HG03457 (cell line): ENCODE results near the gene LRP1B.

ENCODE experiments used
- ATAC-seq: cut with Tn5 transposase; IDR thresholded peaks from one replicate; pipeline ENCODE4 v1.9.1; 2021; ENCODE audit warnings: moderate number of reproducible peaks; ENCODE audit not compliant: unreplicated experiment

Gene LRP1B

DNA sequence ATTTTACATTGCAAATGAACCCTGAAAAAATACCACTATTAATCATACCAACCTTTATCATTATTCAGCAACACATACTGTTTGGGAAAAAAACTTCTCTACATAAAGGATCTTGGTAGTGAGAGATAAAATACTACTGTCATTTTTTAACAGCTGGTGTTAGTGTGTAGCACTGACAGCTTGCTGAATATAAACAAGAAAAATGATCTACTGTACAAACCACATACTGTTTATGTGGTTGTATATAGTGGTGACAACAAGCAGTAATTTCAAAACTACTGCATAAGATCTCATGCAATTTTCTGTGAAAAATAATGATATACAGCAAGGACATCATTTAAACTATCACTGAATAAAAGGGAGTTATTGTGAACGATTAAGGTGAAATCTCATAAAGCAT lies 601.2 kb downstream of the LRP1B start:
- no peak for ATAC-seq

DNA sequence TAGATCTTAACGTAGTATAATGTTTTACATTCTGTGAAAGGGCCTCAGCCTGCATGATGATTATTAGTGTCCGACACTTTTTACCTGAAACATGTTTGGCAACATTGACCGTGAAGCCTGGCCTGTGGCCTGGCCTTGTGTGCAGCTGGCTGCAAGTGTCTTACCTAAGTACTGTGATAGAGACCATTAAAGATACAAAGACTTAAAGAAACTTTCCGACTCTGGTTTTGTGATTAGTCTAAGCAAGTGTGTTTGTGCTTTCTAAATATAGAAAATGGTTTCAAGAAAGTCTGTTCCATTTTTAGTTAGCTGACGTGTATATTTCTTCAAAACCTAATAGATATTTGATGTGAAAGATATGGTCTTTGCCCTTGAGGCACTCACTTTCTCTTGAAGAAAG lies 601.8 kb downstream of the LRP1B start:
- ATAC-seq = no peak

GRCh38 chr2:141526760-141527159 lies 604.1 kb downstream of the LRP1B start:
- ATAC-seq = no peak

GRCh38 chr2:141524777-141525176 lies 606.0 kb downstream of the LRP1B start:
- no peak for ATAC-seq

DNA sequence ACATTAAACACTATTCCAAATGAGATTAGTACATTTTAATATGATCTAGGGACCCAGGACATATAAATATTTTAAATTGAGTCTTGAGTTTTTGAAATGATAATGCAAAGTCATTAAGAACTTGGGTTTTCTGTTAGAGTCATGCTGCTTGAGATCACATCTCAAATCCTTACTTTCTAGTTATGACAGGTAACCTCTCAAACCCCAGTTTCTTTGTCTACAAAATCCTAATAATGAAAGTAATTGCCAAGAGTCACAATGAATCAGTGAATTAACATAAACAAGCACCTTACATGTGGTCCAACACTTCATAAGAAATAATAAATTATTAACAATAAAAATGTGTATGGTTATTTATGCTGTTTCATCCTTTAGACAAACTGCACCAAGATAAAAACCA lies 607.6 kb downstream of the LRP1B start:
- no peak for ATAC-seq

GRCh38 chr2:141522702-141523101 lies 608.1 kb downstream of the LRP1B start:
- ATAC-seq = no peak

GRCh38 chr2:141522048-141522447 lies 608.8 kb downstream of the LRP1B start:
- ATAC-seq = no peak

DNA sequence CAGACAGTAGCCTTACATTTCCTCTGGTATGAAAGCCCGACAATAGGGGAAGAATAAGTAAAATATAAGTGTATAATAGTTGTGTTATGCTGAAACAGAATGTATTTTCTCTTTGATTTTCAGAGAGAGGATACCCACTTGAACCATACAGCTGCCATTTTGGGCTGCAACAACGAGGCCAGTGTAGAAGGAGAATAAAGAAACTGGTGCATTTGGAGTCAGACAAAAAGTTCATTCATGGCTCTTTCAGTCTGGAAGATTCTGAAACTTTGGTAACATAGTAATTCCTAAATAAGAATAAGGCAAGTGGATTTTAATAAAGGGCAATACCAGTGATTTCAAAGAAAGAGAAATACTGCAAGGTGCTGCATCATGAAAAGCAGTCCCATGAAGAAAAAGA lies 610.9 kb downstream of the LRP1B start:
- no peak for ATAC-seq

DNA sequence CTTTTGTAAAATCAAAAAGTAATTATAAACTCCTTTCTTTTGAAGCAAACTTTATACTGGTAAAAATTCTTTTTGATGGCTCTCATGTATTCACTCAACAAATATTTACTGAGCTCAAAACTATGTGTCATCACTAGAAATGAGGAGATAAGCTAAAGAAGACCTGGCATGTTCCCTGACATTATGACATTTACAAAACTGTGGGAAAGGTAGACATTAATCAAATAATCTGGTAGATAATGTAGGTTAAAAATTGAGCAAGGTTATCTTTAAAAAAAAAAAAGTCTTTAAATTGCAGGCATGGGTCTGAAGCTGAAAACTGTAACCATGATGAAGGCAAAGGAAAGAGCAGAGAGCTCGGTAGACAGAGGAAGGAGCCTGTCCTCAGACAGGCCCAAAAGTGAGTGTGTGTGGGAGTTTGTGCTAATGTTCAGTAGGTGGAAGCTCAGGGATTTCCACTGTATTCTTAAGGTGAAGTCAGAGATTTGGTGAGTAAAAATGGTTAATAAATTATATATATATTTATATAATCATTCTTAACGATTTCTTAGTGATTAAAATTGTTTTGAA lies 612.9 kb downstream of the LRP1B start:
- no peak for ATAC-seq

GRCh38 chr2:141517180-141517851 lies 613.5 kb downstream of the LRP1B start:
- ATAC-seq = no peak

DNA sequence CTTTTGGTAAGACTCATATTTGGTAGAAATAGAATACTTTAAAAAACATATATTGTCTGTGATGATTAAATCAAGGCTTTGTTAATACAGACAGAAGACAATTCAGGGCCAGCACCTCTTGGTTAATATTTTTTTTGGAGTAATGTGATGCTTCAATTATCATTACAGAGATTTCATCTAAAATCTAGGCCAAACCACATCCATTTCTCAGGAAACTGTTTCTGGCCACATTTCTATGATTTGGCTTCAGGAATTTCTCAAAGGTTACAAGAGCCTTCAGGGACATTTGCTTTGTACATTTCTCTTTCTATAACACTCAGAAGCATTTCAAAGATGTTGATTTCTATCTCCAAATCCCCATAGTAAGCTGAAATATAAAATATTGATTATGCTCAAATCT lies 614.9 kb downstream of the LRP1B start:
- ATAC-seq = no peak

DNA sequence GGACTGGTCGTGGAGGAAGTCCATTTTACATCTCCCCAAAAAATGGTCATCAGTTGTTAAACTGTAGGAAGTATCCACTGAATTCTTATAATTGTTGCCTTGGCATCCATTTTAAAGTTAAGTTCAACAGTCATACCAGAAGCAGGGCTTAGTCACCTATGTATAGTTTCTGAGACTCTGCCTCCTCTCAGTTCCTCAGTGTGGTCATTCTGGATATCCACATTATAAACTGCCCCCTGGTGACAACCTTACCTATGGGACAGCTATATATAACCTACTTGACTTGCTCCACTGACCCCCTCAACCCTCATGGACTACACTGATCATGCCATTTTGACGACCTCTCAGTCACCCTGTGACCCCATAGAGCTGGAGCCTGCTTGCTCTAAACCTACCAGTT lies 617.0 kb downstream of the LRP1B start:
- peak; percentile 98 for ATAC-seq

DNA sequence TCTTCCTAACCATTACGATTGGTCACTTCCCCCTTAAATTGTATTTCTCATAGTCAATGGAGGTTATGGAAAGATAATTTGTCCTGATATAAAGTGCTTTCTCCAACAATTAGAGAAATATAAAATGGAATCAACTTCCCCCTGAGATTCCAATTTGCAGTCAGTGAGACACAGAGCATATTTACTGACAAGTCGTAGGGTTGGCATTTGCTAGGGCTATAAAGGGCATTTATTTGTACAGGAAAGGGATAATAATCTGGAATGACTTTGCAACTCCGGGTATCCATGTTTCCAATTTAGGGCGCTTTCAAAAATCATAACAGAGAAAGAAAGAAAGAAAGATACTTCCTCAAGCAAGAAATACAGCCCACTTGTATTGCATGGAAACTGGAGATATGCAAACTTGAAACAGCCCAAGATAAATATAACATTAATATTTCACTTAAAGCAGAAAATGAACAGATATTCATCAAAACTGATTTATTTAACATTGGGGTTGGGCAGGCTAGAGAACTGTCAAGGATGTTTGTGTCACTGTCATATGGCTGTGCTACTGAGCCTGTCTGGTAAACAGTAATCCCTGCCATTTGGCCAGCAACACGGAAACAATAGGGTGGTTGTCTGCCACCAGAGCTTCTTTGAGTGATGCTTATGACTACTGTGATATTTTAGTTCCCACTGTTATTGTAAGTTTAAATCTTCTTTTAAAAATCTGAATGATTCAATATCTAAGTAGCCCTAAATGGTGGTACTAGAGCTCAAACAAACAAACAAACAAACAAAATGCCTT lies 621.8 kb downstream of the LRP1B start:
- ATAC-seq = no peak

DNA sequence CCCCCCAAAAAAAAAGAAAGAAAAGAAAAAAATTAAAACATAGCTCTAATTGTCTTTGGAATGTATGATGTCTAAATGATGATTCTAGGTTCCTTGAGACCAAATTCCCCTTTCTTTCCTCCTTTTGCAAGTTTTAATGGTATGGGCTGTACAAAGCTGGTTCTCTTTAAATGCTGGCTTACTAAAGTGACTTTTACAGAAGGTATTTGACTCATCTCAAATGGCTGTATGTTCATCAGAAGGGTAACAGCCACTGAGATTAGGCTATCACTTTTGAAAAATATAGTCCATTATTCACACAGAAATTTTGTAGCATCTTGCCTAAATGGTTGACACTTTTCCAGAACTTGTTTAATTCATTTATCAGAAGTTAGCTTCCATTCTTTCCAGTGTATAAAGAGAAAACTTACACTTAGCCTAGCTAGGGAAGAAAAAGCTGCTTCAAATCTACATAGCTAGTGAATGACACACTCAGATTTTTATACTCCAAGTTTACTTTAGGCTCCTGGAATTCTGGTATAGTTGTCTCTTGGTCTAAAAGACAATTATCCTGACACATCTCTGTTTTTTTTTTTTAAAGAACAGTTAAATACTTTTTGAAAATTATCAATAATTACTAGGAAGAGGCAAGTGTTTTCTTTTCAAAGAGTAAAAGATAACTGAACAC lies 622.6 kb downstream of the LRP1B start:
- no peak for ATAC-seq

GRCh38 chr2:141506135-141506534 lies 624.7 kb downstream of the LRP1B start:
- ATAC-seq = no peak

DNA sequence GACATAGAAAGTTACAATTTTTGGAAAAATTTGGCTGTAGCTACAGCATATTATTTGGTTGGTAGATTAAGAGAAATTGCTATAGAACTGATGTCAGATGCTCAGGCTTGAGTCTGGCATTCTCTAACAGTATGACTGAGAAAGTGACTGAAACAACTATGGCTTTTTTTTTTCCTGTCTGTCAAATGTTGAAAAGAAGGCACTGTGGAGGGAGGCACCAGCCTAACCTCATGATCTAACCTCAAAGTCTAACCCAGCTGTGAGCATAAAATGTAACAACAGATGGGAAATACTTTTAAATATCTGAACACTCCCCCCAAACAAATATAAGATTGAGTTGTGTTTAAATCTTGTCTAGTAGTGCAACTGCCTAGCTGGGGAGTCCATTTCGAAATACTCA lies 629.1 kb downstream of the LRP1B start:
- ATAC-seq = no peak

DNA sequence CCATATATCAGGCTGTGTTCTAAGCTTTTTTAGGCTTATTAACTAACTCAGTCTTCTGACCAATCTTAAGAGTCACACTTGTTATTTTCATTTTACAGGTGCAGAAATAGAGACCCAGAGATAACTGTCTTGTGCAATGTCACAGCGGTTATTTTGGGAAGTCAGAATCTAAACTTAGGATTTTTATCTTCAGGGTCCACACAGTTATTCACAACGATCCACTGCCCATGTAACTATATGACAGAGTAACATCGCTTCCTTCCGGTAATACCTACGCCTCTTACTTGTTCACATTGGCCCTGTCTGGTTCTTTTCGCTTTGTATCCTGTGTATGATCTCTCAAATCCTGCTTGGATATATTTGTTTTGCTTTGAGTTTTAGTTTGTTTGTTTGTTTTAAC lies 631.7 kb downstream of the LRP1B start:
- no peak for ATAC-seq

DNA sequence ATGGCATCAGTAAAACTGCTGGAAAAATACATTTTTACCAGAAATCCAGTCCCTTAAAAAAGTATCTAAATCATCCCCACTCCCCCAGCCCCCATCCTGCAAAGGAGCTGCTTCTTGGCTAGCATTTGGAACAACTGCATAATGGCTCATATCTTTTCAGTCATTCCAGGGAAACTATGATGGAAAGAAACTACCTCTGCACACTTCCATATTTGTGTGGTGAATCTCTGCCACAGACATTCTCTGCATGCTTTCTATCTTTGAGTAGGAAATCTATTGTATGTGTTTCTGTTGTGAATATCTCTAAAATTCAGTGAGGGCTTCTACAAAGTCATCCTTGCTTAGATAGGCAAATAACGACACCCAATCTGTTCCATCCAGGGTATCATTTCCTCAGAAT lies 632.3 kb downstream of the LRP1B start:
- no peak for ATAC-seq

GRCh38 chr2:141497272-141497671 lies 633.5 kb downstream of the LRP1B start:
- no peak for ATAC-seq

DNA sequence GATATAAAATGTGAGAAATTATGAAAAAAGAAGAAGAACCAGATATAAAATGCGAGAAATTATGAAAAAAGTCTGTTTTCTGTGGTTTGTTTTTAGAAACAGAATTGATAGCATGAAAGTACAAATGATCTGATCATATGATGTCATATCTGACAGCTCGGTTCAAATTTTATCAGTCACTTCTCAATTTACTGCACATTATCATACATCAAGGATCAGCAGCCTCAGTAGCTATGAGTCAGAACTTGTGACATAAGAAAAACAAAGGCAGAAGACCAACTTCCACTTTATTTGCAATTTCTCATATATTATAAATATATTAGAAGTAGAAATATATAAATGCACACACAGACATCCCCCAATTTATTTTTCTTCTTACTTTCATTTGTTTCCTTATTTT lies 634.0 kb downstream of the LRP1B start:
- no peak for ATAC-seq

DNA sequence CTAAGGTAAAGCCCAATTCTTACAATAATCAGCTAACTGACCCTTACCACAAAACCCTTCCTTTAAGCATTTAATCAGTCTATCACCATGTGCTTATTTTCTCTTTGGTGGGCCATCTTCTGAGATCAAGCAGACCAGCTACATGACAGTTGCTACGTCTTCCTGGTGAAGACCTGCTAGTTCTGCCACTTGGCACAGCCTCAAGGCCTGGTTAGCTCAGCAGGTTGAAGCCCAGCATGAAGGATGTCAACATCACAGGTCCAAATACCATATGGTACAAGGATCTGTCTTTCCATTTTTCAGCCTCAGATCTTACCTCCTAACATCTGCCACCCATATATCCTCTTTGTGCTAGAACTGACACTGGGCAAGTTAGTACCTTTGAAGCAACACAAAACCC lies 636.9 kb downstream of the LRP1B start:
- no peak for ATAC-seq

DNA sequence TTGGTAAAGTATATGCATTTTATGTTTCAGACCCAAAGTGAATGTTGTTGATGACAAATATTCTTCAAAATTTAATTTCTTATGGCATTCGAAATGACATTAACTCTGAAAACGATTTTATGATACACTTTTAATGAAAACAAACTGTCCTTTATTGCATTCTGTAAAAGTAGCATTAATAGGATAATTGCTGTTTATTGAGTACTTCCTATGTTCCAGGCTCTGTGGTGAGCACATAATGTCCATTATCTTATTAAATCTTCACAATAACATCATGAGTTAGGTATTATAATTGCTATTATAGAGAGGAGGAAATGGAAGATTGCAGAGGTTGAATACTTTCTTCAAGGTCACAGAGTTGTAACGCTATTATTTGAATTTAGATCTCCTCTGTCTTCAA lies 638.0 kb downstream of the LRP1B start:
- no peak for ATAC-seq
